Measurements from ENCODE around the gene THSD7B. TPM values are rescaled to one million over a fixed set of nuclear protein-coding genes. Genes with fewer than 3 reads are reported as not detected.

The THSD7B gene
- total RNA-seq, 1 donor from 2014 or later, result 1.2 TPM

- H3K36me3 Mint-ChIP-seq, result no peaks in the 10 kb centered on the region
- no peak overlapping the region for H3K4me3 ChIP-seq
Observed at GRCh38 chr2:136769871-136770270, 4.5 kb downstream of the THSD7B start.

GRCh38 chr2:136770384-136770783 lies 5.0 kb downstream of the THSD7B start:
- H4K20me1 ChIP-seq (ENCODE audit: low read depth), result peaks cover 8% of the 10 kb centered on the region
- H3F3A ChIP-seq (ENCODE audit: low read depth), result no peaks in the 10 kb centered on the region
- H3K4me3 Mint-ChIP-seq, result no peak overlapping the region
- H3K4me2 ChIP-seq, result no peak overlapping the region
- peaks cover 13% of the 10 kb centered on the region for H3K4me1 Mint-ChIP-seq
- no peak overlapping the region for H3K4me3 ChIP-seq
- no peak for TF ChIP-seq CTCF (IDR thresholded peaks at IDR 0.05)
- TF ChIP-seq EZH2 (IDR thresholded peaks at IDR 0.05), result no peak
- TF ChIP-seq EZH2phosphoT487 (IDR thresholded peaks at IDR 0.05), result no peak
- H3K9me3 ChIP-seq (ENCODE audit: low read depth), result no peaks in the 10 kb centered on the region
- no peak overlapping the region for H2AFZ ChIP-seq (replicated peaks)
- H3K9ac ChIP-seq, result no peak overlapping the region
- H3K27ac Mint-ChIP-seq, result no peak overlapping the region
- H3K9me3 Mint-ChIP-seq, result no peaks in the 10 kb centered on the region
- peaks cover 26% of the 10 kb centered on the region for H3K27me3 Mint-ChIP-seq (ENCODE audit: insufficient read depth, low read depth)
- H3K27ac ChIP-seq, result no peak overlapping the region
- peaks cover 66% of the 10 kb centered on the region for H3K27me3 ChIP-seq
- H3K36me3 Mint-ChIP-seq, result no peaks in the 10 kb centered on the region
- H3K4me1 ChIP-seq, result peaks cover 21% of the 10 kb centered on the region
- H3K79me2 ChIP-seq (ENCODE audit: low read depth), result no peaks in the 10 kb centered on the region
- no peak for DNase-seq (ENCODE audit: low spot score)
- H3K36me3 ChIP-seq, result no peaks in the 10 kb centered on the region

More at GRCh38 chr2:136769871-136770270, 4.5 kb downstream of the THSD7B start:
- no peak overlapping the region for H3K27ac Mint-ChIP-seq
- Histone ChIP-seq H3K36me3 (no peaks in the 10 kb centered on the region), H2AFZ (replicated peaks) (no peak overlapping the region), H3K4me1 (peaks cover 21% of the 10 kb centered on the region), H3F3A (ENCODE audit: low read depth) (no peaks in the 10 kb centered on the region), H4K20me1 (ENCODE audit: low read depth) (peaks cover 8% of the 10 kb centered on the region), H3K4me2 (no peak overlapping the region), H3K27me3 (peaks cover 71% of the 10 kb centered on the region), H3K79me2 (ENCODE audit: low read depth) (no peaks in the 10 kb centered on the region), H3K9ac (no peak overlapping the region), H3K27ac (no peak overlapping the region), H3K9me3 (ENCODE audit: low read depth) (no peaks in the 10 kb centered on the region)
- H3K4me3 Mint-ChIP-seq, result no peak overlapping the region
- no peak for TF ChIP-seq EZH2 (IDR thresholded peaks at IDR 0.05)
- no peak for TF ChIP-seq EZH2phosphoT487 (IDR thresholded peaks at IDR 0.05)
- no peak for TF ChIP-seq CTCF (IDR thresholded peaks at IDR 0.05)
- no peaks in the 10 kb centered on the region for H3K9me3 Mint-ChIP-seq
- peaks cover 13% of the 10 kb centered on the region for H3K4me1 Mint-ChIP-seq
- H3K27me3 Mint-ChIP-seq (ENCODE audit: insufficient read depth, low read depth), result peaks cover 28% of the 10 kb centered on the region
- no peak for DNase-seq (ENCODE audit: low spot score)

- Mint-ChIP-seq H3K36me3 (no peaks in the 10 kb centered on the region), H3K27me3 (ENCODE audit: insufficient read depth, low read depth) (peaks cover 2% of the 10 kb centered on the region), H3K4me1 (no peaks in the 10 kb centered on the region), H3K4me3 (no peak overlapping the region), H3K9me3 (no peaks in the 10 kb centered on the region), H3K27ac (no peak overlapping the region)
- TF ChIP-seq EZH2phosphoT487 (IDR thresholded peaks at IDR 0.05) (no peak), EZH2 (IDR thresholded peaks at IDR 0.05) (no peak), CTCF (IDR thresholded peaks at IDR 0.05) (no peak)
- H3K27me3 ChIP-seq, result peaks cover 20% of the 10 kb centered on the region
- H3K9ac ChIP-seq, result no peak overlapping the region
- no peak overlapping the region for H3K4me3 ChIP-seq
- H3K4me2 ChIP-seq, result no peak overlapping the region
- no peaks in the 10 kb centered on the region for H3K36me3 ChIP-seq
- H2AFZ ChIP-seq (replicated peaks), result no peak overlapping the region
- no peaks in the 10 kb centered on the region for H3K4me1 ChIP-seq
- H3K27ac ChIP-seq, result no peak overlapping the region
- no peaks in the 10 kb centered on the region for H3K9me3 ChIP-seq (ENCODE audit: low read depth)
- H3K79me2 ChIP-seq (ENCODE audit: low read depth), result no peaks in the 10 kb centered on the region
- no peaks in the 10 kb centered on the region for H3F3A ChIP-seq (ENCODE audit: low read depth)
- no peaks in the 10 kb centered on the region for H4K20me1 ChIP-seq (ENCODE audit: low read depth)
- no peak for DNase-seq (ENCODE audit: low spot score)
Observed at GRCh38 chr2:136777391-136777790, 12.0 kb downstream of the THSD7B start.

All from neural progenitor cell (in vitro differentiated cells).